GM18867 (cell line): ENCODE measurements around the gene OR5AK2.
"Not testable (repeated sequence)": the region's sequence is repeated elsewhere in the genome, so short reads cannot be mapped to it uniquely, and the experiment has no call there.

Source experiments
- ATAC-seq: cut with Tn5 transposase; IDR thresholded peaks from one replicate; pipeline ENCODE4 v1.9.1; 2021; ENCODE audit warnings: mild to moderate bottlenecking, moderate library complexity; ENCODE audit not compliant: unreplicated experiment

OR5AK2 gene

GRCh38 chr11:56988614-56989013 lies at the start of gene OR5AK2:
OR5AK2 (plus strand) TSS chr11:56988914; CDS start chr11:56988914, 0 bp downstream.
- no peak for ATAC-seq

DNA sequence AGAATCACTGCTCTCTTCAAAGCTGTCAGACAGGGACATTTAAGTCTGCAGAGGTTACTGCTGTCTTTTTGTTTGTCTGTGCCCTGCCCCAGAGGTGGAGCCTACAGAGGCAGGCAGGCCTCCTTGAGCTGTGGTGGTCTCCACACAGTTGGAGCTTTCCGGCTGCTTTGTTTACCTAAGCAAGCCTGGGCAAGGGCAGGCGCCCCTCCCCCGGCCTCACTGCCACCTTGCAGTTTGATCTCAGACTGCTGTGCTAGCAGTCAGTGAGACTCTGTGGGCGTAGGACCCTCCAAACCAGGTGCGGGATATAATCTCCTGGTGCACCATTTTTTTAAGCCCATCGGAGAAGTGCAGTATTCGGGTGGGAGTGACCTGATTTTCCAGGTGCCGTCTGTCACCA lies 43.2 kb upstream of the OR5AK2 start:
- ATAC-seq, result not testable (repeated sequence)

DNA sequence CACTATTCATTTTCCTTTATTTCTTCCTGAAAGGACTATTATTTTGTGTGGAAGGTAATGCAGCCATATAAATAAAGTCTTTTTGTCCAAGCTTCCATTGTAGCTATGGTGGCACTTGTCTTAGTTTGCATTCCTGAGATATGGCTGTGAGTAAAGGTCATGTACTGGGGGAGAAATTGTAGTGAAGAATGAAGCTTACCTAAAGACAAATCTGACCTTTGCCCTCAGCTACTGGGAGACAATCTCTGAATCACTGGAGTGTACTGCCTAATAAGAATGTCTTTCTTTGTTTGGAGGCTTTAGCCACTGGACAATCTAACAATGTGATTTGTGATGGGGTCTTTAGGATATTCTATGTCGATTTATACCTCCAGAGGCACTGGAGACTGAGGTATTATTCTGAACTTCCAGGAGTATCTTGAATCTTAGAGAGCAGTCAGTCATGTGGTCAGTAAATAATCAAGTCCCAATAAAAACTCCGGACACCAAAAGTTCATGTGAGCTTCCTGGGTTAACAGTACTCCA lies 39.7 kb upstream of the OR5AK2 start:
- ATAC-seq, result no peak

DNA sequence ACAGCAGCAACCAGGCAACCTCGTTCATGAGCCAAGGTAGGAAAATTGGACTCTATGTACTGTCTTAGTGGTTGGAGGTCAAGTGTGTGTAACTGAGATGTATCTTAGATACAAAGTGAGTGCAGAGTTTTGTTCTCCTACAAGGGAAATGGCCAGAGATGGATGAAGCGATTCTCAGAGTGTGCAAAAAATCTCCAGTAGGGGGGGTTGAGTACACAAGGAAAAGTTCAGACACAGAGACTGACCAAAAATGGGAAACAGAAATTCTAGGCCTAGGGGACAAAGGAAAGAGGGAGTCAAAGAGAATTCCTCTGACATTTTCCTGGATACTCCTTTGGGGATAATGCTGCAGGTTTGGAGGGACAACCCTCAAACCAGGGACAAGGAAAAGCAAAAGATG lies 38.2 kb upstream of the OR5AK2 start:
- no peak for ATAC-seq

GRCh38 chr11:56953907-56954306 lies 34.8 kb upstream of the OR5AK2 start:
- ATAC-seq, result not testable (repeated sequence)

DNA sequence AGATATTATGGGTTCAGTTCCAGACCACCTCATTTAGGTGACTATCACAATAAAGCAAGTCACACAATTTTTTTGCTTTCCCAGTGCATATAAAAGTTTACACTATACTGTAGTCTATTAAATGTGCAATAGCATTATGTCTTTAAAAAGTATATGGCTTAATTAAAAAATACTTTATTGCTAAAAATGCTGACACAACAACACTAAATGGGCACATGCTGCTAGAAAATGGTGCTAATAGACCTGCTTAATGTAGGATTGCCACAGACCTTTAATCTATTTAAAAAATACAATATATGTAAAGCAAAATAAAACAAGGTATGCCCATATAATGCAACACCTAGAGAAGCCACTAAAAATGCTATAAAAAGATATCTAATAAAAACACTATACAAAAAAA lies 27.1 kb upstream of the OR5AK2 start:
- ATAC-seq, result no peak

GRCh38 chr11:56967726-56968125 lies 21.0 kb upstream of the OR5AK2 start:
- ATAC-seq, result no peak

GRCh38 chr11:56968524-56968923 lies 20.2 kb upstream of the OR5AK2 start:
- no peak for ATAC-seq

GRCh38 chr11:56977314-56977713 lies 11.4 kb upstream of the OR5AK2 start:
- no peak for ATAC-seq

GRCh38 chr11:56990702-56991101 lies 2.0 kb downstream of the OR5AK2 start:
- no peak for ATAC-seq

- no peak for ATAC-seq
These were observed 5.8 kb downstream of the OR5AK2 start for GRCh38 chr11:56994532-56994931.

DNA sequence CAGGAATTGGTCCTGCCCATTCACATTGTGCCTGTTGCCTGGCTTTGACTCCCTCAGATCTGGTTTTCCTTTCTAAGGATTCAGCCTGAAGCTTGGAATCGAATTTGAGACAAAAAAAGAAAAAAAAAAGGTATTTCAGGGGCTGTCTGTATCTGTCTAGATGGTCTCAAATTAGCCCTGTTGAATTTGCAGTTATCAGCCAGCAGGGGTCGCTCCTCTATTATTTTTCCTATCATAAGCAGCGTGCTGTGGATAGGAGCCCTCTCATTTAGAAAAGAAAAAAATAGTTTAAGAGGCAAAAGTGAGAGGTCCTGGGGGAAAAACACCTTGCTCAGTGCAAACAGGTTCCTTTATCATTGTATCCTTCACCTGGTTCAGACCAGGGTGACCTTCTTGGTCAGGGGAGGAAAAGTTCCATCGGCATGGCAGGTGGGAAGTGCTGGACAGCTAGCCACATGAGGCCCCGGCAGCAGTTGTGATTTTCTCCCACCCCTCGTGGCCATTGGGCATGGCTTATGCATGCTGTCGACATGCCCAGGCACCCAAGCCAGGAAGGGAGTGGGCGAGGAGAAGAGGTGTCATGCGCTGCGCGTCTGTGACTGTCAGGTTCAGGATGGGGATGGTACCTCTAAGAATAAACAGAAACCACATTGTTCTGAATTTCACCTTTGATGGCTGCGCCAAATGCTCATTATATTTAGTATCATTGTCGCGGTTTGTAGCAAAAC lies 13.1 kb downstream of the OR5AK2 start:
- no peak for ATAC-seq

- no peak for ATAC-seq
These were observed 19.7 kb downstream of the OR5AK2 start for GRCh38 chr11:57008373-57008772.

DNA sequence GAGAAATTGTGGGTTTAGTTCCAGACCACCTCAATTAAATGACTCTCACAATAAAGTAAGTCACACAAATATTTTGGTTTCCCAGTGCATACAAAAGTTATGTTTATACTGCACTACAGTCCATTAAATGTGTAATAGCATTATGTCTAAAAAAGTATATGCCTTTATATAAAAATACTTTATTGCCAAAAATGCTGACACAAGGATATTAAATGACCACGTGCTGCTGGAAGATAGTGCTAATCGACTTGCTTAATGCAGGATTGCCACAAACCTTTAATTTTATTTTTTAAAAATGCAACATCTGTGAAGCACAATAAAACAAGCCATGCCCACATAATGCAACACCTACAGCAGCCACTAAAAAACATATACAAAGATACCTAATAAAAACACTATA lies 27.0 kb downstream of the OR5AK2 start:
- no peak for ATAC-seq

DNA sequence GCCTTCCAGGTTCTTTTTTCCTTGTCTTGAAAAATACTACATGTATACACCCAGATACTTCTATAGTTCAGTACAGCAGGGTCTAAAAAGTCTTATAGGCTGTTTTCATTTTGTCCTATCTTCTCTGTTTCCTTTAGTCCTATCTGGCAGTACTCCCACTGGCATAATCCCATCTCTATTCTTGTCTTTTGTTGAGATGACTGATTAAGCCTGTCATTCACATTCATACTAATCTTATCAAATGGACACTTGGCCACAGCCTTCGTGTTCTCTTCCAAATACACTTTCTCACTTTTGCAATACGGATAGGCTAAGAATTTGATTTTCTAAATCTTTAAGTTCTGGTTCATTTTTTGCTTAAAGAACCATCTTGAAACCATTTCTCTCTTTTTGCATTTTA lies 42.8 kb downstream of the OR5AK2 start:
- ATAC-seq, result no peak
